Keratinocyte (primary cell): Measurements from ENCODE around the gene OVOL3. TPM values are rescaled to one million over a fixed set of nuclear protein-coding genes. Genes with fewer than 3 reads are reported as not detected.
A peak's percentile ranks its signal among the peaks of the same experiment; 100 is the strongest.

Experiments
- DNase-seq: peaks from one replicate; pipeline ENCODE4 v3.0.0-alpha.2; 2011; ENCODE audit warnings: low read depth, missing footprints, low spot score
- FAIRE-seq: peaks from 2 replicates; lab custom pipeline; 2011; peaks lifted over from hg19 to GRCh38; lab: Jason Lieb, UNC
- H2AFZ ChIP-seq: 2 replicates; pipeline ENCODE4 v1.6.0; 2012; ENCODE audit warnings: low read length, control low read depth, inconsistent platforms; ENCODE audit not compliant: control insufficient read depth
- H3K27ac ChIP-seq: 2 replicates; pipeline ENCODE4 v1.5.1; 2011; ENCODE audit warnings: low read length; ENCODE audit not compliant: control insufficient read depth, insufficient read depth
- H3K27me3 ChIP-seq: 3 replicates; pipeline ENCODE4 v1.6.0; 2011; ENCODE audit warnings: low read length; ENCODE audit not compliant: control insufficient read depth, insufficient read depth; ENCODE audit errors: extremely low read depth
- H3K36me3 ChIP-seq, 2 experiments: 2 replicates in 1 of 2; 3 replicates in 1 of 2; pipeline ENCODE4 v1.5.1; 2011; ENCODE audit warnings: low read length in 2 of 2, mild to moderate bottlenecking in 1 of 2; ENCODE audit not compliant: control insufficient read depth in 2 of 2, insufficient read depth in 2 of 2; ENCODE audit errors: extremely low read depth in 1 of 2
- H3K4me1 ChIP-seq: 3 replicates; pipeline ENCODE4 v1.5.1; 2011; ENCODE audit warnings: low read length; ENCODE audit not compliant: control insufficient read depth, insufficient read depth; ENCODE audit errors: extremely low read depth
- H3K4me2 ChIP-seq: 3 replicates; pipeline ENCODE4 v1.6.0; 2011; ENCODE audit warnings: low read depth, low read length; ENCODE audit not compliant: control insufficient read depth, insufficient read depth; ENCODE audit errors: extremely low read depth
- H3K4me3 ChIP-seq, 3 experiments: fragments of 200-600 bp in 1 of 3; sonication (generic) in 1 of 3; 2 replicates in 2 of 3; 3 replicates in 1 of 3; pipeline ENCODE4 v1.5.1; 2011 to 2016; ENCODE audit warnings: low read length in 3 of 3, mild to moderate bottlenecking in 3 of 3, control low read depth in 2 of 3, inconsistent platforms in 1 of 3, low read depth in 1 of 3, mixed read lengths in 1 of 3, mixed run types in 1 of 3, moderate library complexity in 1 of 3; ENCODE audit not compliant: control insufficient read depth in 2 of 3, insufficient read depth in 2 of 3; ENCODE audit errors: extremely low read depth in 1 of 3
- H3K79me2 ChIP-seq: 2 replicates; pipeline ENCODE4 v1.6.0; 2012; ENCODE audit warnings: low read length; ENCODE audit not compliant: control insufficient read depth, insufficient read depth
- H3K9ac ChIP-seq: 3 replicates; pipeline ENCODE4 v1.6.0; 2011; ENCODE audit warnings: low read length; ENCODE audit not compliant: control insufficient read depth, insufficient read depth; ENCODE audit errors: extremely low read depth
- H3K9me1 ChIP-seq: 3 replicates; pipeline ENCODE4 v1.6.0; 2011; ENCODE audit warnings: low read length; ENCODE audit not compliant: control insufficient read depth, insufficient read depth; ENCODE audit errors: extremely low read depth
- H3K9me3 ChIP-seq: 2 replicates; pipeline ENCODE4 v1.5.1; 2012; ENCODE audit warnings: low read depth, low read length; ENCODE audit not compliant: control insufficient read depth
- H4K20me1 ChIP-seq: 3 replicates; pipeline ENCODE4 v1.6.0; 2011; ENCODE audit warnings: low read length; ENCODE audit not compliant: control insufficient read depth, insufficient read depth; ENCODE audit errors: extremely low read depth
- CTCF ChIP-seq, 3 experiments: IDR thresholded peaks in 1 of 3; conservative IDR thresholded peaks in 1 of 3; optimal IDR thresholded peaks in 1 of 3; 2 replicates in 2 of 3; 3 replicates in 1 of 3; pipeline versions ENCODE3 to v1.5.1; 2011; ENCODE audit warnings: low read length in 3 of 3, mild to moderate bottlenecking in 3 of 3, moderate library complexity in 2 of 3, control low read depth in 1 of 3, inconsistent platforms in 1 of 3; ENCODE audit not compliant: insufficient read depth in 2 of 3; ENCODE audit errors: extremely low read depth in 1 of 3
- EZH2 ChIP-seq: IDR thresholded peaks from one replicate; pipeline ENCODE4 v1.6.1; 2012; ENCODE audit warnings: inconsistent platforms, mild to moderate bottlenecking, low read length, moderate library complexity
- dilution Hi-C: fragments of 300-500 bp; cut with MboI; formaldehyde crosslinking; loops from one replicate; pipeline ENCODE4 v1.7.0; 2020; ENCODE audit warnings: low sequenced_read_pairs; ENCODE audit not compliant: extremely low pct_ligation_motif_present
- polyA plus RNA-seq, 5 experiments: library from polyadenylated mRNA; depleted of rRNA in 3 of 5; stranded (reverse) in 3 of 5; stranded (forward) in 1 of 5; unstranded in 1 of 5; fragments of >200 nt; gene quantifications; 1 replicate in 1 of 5; 2 replicates in 3 of 5; 3 replicates in 1 of 5; pipeline versions ENCODE4 v1.2.1 to v1.2.3, GENCODE V29; 2011 to 2012; ENCODE audit warnings: missing spikeins in 2 of 5, low read depth in 1 of 5, low replicate concordance in 1 of 5

OVOL3 gene
- polyA plus RNA-seq, 1 donor (not counting 4 experiments of a cell fraction or from before 2014, with no cell fraction given): not detected

GRCh38 chr19:36139473-36140303, 28.7 kb downstream of the OVOL3 start, which contains the start of gene CAPNS1:
Gene CAPNS1, plus strand, starts transcription at chr19:36140066. Its CDS starts 946 bp downstream, at chr19:36141012.
- FAIRE-seq: peak; percentile 48

DNA sequence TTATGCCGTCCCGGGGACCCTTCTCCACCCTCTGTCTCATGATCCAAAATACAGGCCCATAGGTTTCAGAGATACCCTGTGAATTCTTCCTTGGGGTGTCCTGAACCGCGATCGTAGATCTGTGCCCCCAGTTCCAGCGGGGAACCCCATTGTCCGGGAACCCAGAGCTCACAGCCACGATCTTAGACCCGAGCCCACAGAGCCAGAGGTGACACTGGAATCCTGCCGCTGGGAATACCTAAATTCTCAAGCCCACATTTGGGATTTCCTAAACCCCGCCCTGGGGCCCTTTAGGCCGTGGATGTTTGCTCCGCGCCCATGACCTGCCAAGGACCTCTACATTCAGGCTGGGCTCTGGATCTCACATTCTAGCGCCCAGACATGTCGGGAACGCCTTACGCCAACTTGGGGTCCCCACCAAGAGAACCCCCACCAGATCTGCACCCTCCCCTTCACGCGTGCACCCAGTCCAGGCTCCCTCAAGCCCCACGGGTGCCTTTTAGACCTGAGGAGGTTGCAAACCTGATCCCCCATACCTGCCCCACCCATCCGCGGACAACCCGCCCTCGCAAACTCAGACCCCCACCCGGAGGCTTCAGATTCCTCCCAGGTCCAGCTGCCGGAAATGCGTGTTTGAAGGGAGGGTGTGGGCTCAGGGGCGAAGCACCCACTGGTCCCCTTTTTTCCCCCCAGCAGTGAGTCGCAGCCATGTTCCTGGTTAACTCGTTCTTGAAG, 29.5 kb downstream of the OVOL3 start:
- H3K9ac ChIP-seq: peak overlapping the region; percentile 97
- no peak for DNase-seq
- peaks cover 19% of the 10 kb centered on the region for H3K79me2 ChIP-seq
- dilution Hi-C loops: no loop called here
- H3K4me1 ChIP-seq: peaks cover 26% of the 10 kb centered on the region
- no peaks in the 10 kb centered on the region for H3K27me3 ChIP-seq
- peaks cover 8% of the 10 kb centered on the region for H4K20me1 ChIP-seq
- H2AFZ ChIP-seq: no peak overlapping the region
- H3K4me3 ChIP-seq: peak overlapping the region; percentile 89 to 100 (median 99)
- H3K36me3 ChIP-seq: peaks cover 16 to 27% of the 10 kb centered on the region in 2 experiments
- peak overlapping the region; percentile 78 for H3K4me2 ChIP-seq
- H3K9me1 ChIP-seq: peaks cover 2% of the 10 kb centered on the region
- H3K9me3 ChIP-seq: no peaks in the 10 kb centered on the region
- FAIRE-seq: no peak
- TF ChIP-seq CTCF (optimal IDR thresholded peaks at IDR 0.05 in 1 of 3, IDR thresholded peaks at IDR 0.05 in 1 of 3, conservative IDR thresholded peaks at IDR 0.05 in 1 of 3; ENCODE audit: extremely low read depth in 1 of 3, insufficient read depth in 2 of 3, low read length in 3 of 3) (no peak), EZH2 (no peak)
- peak overlapping the region; percentile 98 for H3K27ac ChIP-seq

More at GRCh38 chr19:36139473-36140303, 28.7 kb downstream of the OVOL3 start, which contains the start of gene CAPNS1:
- no peaks in the 10 kb centered on the region for H3K9me3 ChIP-seq
- TF ChIP-seq CTCF (optimal IDR thresholded peaks at IDR 0.05 in 1 of 3, IDR thresholded peaks at IDR 0.05 in 1 of 3, conservative IDR thresholded peaks at IDR 0.05 in 1 of 3; ENCODE audit: extremely low read depth in 1 of 3, insufficient read depth in 2 of 3, low read length in 3 of 3) (peak in 1 of 3 experiments; percentile 4), EZH2 (no peak)
- peak within 1 kb of the TSS; percentile 98 for H3K27ac ChIP-seq
- dilution Hi-C loops: no loop called here
- H4K20me1 ChIP-seq: peaks cover 8% of the 10 kb centered on the region
- peak within 1 kb of the TSS; percentile 97 for H3K4me2 ChIP-seq
- H3K4me1 ChIP-seq: peaks cover 26% of the 10 kb centered on the region
- peaks cover 13 to 24% of the 10 kb centered on the region in 2 experiments for H3K36me3 ChIP-seq
- H3K9ac ChIP-seq: peak within 1 kb of the TSS; percentile 97
- H3K79me2 ChIP-seq: peaks cover 19% of the 10 kb centered on the region
- H2AFZ ChIP-seq: peak within 1 kb of the TSS; percentile 82
- H3K9me1 ChIP-seq: peaks cover 2% of the 10 kb centered on the region
- no peaks in the 10 kb centered on the region for H3K27me3 ChIP-seq
- H3K4me3 ChIP-seq: peak within 1 kb of the TSS; percentile 89 to 100 (median 99)
- DNase-seq: no peak
